ENCODE data around the gene RNF130.

Gene RNF130

GRCh38 chr5:179916523-179916922, 155.0 kb downstream of the RNF130 start:
- DNase-seq (ENCODE audit: low read depth in 2 of 2): no peak

- no peak for DNase-seq (ENCODE audit: low read depth in 2 of 2)
These were observed 156.1 kb downstream of the RNF130 start for GRCh38 chr5:179915406-179915935.

GRCh38 chr5:179914032-179914755, 157.4 kb downstream of the RNF130 start:
- no peak for DNase-seq (ENCODE audit: low read depth in 2 of 2)

GRCh38 chr5:179913461-179913860, 158.1 kb downstream of the RNF130 start:
- no peak for DNase-seq (ENCODE audit: low read depth in 2 of 2)

- no peak for DNase-seq (ENCODE audit: low read depth in 2 of 2)
These were observed 158.6 kb downstream of the RNF130 start for GRCh38 chr5:179912951-179913350.

GRCh38 chr5:179912386-179912785, 159.2 kb downstream of the RNF130 start:
- DNase-seq (ENCODE audit: low read depth in 2 of 2): no peak

- no peak for DNase-seq (ENCODE audit: low read depth in 2 of 2)
These were observed 162.3 kb downstream of the RNF130 start for GRCh38 chr5:179909224-179909623.

- DNase-seq (ENCODE audit: low read depth in 2 of 2): no peak
These were observed 163.0 kb downstream of the RNF130 start for GRCh38 chr5:179908528-179908927.

- DNase-seq (ENCODE audit: low read depth in 2 of 2): peak; percentile 14 to 64
These were observed 163.8 kb downstream of the RNF130 start, which contains the start of gene TBC1D9B for GRCh38 chr5:179907556-179908324. TBC1D9B (minus strand) TSS chr5:179907897; CDS start chr5:179907821, 76 bp downstream.

GRCh38 chr5:179906795-179907555, 164.6 kb downstream of the RNF130 start:
- DNase-seq (ENCODE audit: low read depth in 2 of 2): no peak

- no peak for DNase-seq (ENCODE audit: low read depth in 2 of 2)
These were observed 165.2 kb downstream of the RNF130 start for GRCh38 chr5:179906294-179906794.

- no peak for DNase-seq (ENCODE audit: low read depth in 2 of 2)
These were observed 166.4 kb downstream of the RNF130 start for GRCh38 chr5:179905161-179905560.
